B cell (primary cell): Measurements from ENCODE around the gene CSMD2. TPM values are rescaled to one million over a fixed set of nuclear protein-coding genes. Genes with fewer than 3 reads are reported as not detected.

ENCODE experiments used
- ATAC-seq: fragments of 200-7000 bp; cut with Tn5 transposase; one replicate; pipeline ENCODE4 v1.10.0; 2021; ENCODE audit warnings: low read depth, mild to moderate bottlenecking, moderate number of reproducible peaks, moderate library complexity
- CTCF ChIA-PET: fragments of 350-600 bp; sonication (Branson Sonifier 250); formaldehyde crosslinking; loops from one replicate; lab custom pipeline; 2021; ENCODE audit warnings: antibody characterized with exemption, inconsistent platforms; lab: Charles Lee
- POLR2A ChIA-PET: fragments of 350-600 bp; sonication (Branson Sonifier 250); formaldehyde crosslinking; loops from one replicate; lab custom pipeline; 2021; ENCODE audit warnings: antibody characterized with exemption; lab: Charles Lee
- DNase-seq: peaks from one replicate; pipeline ENCODE4 v3.0.0; 2013
- H2AFZ ChIP-seq: 2 replicates; pipeline ENCODE4 v1.6.1; 2012; ENCODE audit warnings: mild to moderate bottlenecking, low read depth, low read length; ENCODE audit not compliant: insufficient read depth, poor library complexity, severe bottlenecking
- H3K27ac ChIP-seq, 2 donors: 1 replicate in 1 of 2; 2 replicates in 1 of 2; pipeline ENCODE4 v1.5.1; 2012 to 2013; ENCODE audit warnings: low read length in 2 of 2, mild to moderate bottlenecking in 2 of 2, moderate library complexity in 1 of 2
- H3K27me3 ChIP-seq, 4 experiments: fragments of 200-600 bp in 1 of 4; sonication (generic) in 1 of 4; replicated peaks in 1 of 4; 1 replicate in 2 of 4; 2 replicates in 2 of 4; pipeline versions ENCODE4 v1.6.1 to v1.7.0; 2013 to 2016; ENCODE audit warnings: low read length in 3 of 4, mild to moderate bottlenecking in 2 of 4, mixed read lengths in 1 of 4, moderate library complexity in 1 of 4; ENCODE audit not compliant: insufficient read depth in 4 of 4, control insufficient read depth in 3 of 4; ENCODE audit errors: control extremely low read depth in 1 of 4
- H3K36me3 ChIP-seq, 2 experiments: replicated peaks in 1 of 2; 1 replicate in 1 of 2; 2 replicates in 1 of 2; pipeline versions ENCODE4 v1.6.1 to v1.7.1; 2013; ENCODE audit warnings: low read length in 1 of 2; ENCODE audit not compliant: insufficient read depth in 2 of 2, control insufficient read depth in 1 of 2; ENCODE audit errors: control extremely low read depth in 1 of 2, extremely low read depth in 1 of 2
- H3K4me1 ChIP-seq, 2 donors: fragments of 200-600 bp in 1 of 2; sonication (generic) in 1 of 2; 1 replicate in 1 of 2; 2 replicates in 1 of 2; pipeline versions ENCODE4 v1.5.1 to v1.6.1; 2013 to 2017; ENCODE audit warnings: low read length in 2 of 2; ENCODE audit not compliant: control insufficient read depth in 2 of 2, insufficient read depth in 2 of 2
- H3K4me2 ChIP-seq: replicated peaks from 2 replicates; pipeline ENCODE3; 2012; ENCODE audit warnings: mild to moderate bottlenecking, low read depth, low read length; ENCODE audit not compliant: poor library complexity, severe bottlenecking
- H3K4me3 ChIP-seq, 5 experiments: fragments of 200-600 bp in 1 of 5; sonication (generic) in 1 of 5; 1 replicate in 3 of 5; 2 replicates in 2 of 5; pipeline versions ENCODE4 v1.5.1 to v1.7.0; 2011 to 2016; ENCODE audit warnings: low read length in 4 of 5, mild to moderate bottlenecking in 4 of 5, low read depth in 2 of 5, control low read depth in 1 of 5, moderate library complexity in 1 of 5; ENCODE audit not compliant: insufficient read depth in 1 of 5; ENCODE audit errors: control extremely low read depth in 1 of 5, extremely low read depth in 1 of 5
- H3K79me2 ChIP-seq: fragments of 200-600 bp; sonication (generic); one replicate; pipeline ENCODE4 v1.6.0; 2016; ENCODE audit warnings: low read length; ENCODE audit not compliant: control insufficient read depth, insufficient read depth
- H3K9ac ChIP-seq: fragments of 200-600 bp; sonication (generic); 2 replicates; pipeline ENCODE4 v1.6.1; 2017; ENCODE audit warnings: mild to moderate bottlenecking, low read length, moderate library complexity
- H3K9me3 ChIP-seq, 3 donors: one replicate each; pipeline versions ENCODE4 v1.6.1 to v1.7.1; 2013; ENCODE audit warnings: low read length in 2 of 3; ENCODE audit not compliant: control insufficient read depth in 2 of 3, insufficient read depth in 1 of 3; ENCODE audit errors: control extremely low read depth in 1 of 3
- H4K20me1 ChIP-seq: 2 replicates; pipeline ENCODE4 v1.6.0; 2012; ENCODE audit warnings: mild to moderate bottlenecking, low read length; ENCODE audit not compliant: insufficient read depth, control insufficient read depth, poor library complexity, severe bottlenecking
- H3K27ac Mint-ChIP-seq: one replicate; pipeline ENCODE4 v1.8.0; 2021; ENCODE audit warnings: mixed read lengths
- H3K27me3 Mint-ChIP-seq: one replicate; pipeline ENCODE4 v1.8.0; 2021; ENCODE audit warnings: mixed read lengths
- H3K4me1 Mint-ChIP-seq: one replicate; pipeline ENCODE4 v1.8.0; 2021; ENCODE audit warnings: mixed read lengths
- H3K4me3 Mint-ChIP-seq: one replicate; pipeline ENCODE4 v1.8.0; 2021; ENCODE audit warnings: mixed read lengths
- H3K9me3 Mint-ChIP-seq: one replicate; pipeline ENCODE4 v1.8.0; 2022; ENCODE audit warnings: mixed read lengths; ENCODE audit not compliant: insufficient read depth
- CTCF ChIP-seq: fragments of 200-600 bp; IDR thresholded peaks from one replicate; pipeline ENCODE4 v1.8.0; 2022; ENCODE audit warnings: antibody characterized with exemption, mild to moderate bottlenecking
- EZH2 ChIP-seq: IDR thresholded peaks from 2 replicates; pipeline ENCODE4 v1.6.1; 2012; ENCODE audit warnings: borderline replicate concordance, low read depth, mild to moderate bottlenecking, moderate library complexity, low read length; ENCODE audit not compliant: insufficient read depth, poor library complexity, severe bottlenecking
- WGBS: methylation state at CpG from one replicate; pipeline ENCODE4 v1.1.5; 2013; ENCODE audit warnings: missing lambda C conversion rate; ENCODE audit not compliant: insufficient coverage; 5-methylcytosine and 5-hydroxymethylcytosine counted together
- intact Hi-C: fragments of 100-400 bp; cut with micrococcal nuclease; formaldehyde crosslinking; loops from one replicate; pipeline ENCODE4 v1.10.0; 2022
- polyA plus RNA-seq: library from polyadenylated mRNA; depleted of rRNA; stranded (reverse); fragments of >200 nt; gene quantifications from 2 replicates; pipeline ENCODE4 v1.2.3, GENCODE V29; 2012
- total RNA-seq, 2 donors: library from RNA; stranded (reverse); fragments of 120-200 nt in 1 of 2; gene quantifications; 1 replicate in 1 of 2; 2 replicates in 1 of 2; pipeline versions ENCODE4 v1.2.3 to v1.2.4, GENCODE V29; 2013 to 2022

Gene CSMD2
- total and polyA plus RNA-seq, 2 donors (not counting 1 experiment from before 2014, with no cell fraction given): not detected

GRCh38 chr1:33975961-33976360 is 189.1 kb downstream of the CSMD2 start:
- Histone ChIP-seq H3K79me2 (no peaks in the 10 kb centered on the region), H3K27me3 (peaks cover 0 to 4% (median 0%) of the 10 kb centered on the region in 4 experiments), H3K4me1 (no peaks in the 10 kb centered on the region), H4K20me1 (no peaks in the 10 kb centered on the region), H3K9ac (no peak overlapping the region), H3K4me3 (no peak overlapping the region), H2AFZ (no peak overlapping the region), H3K9me3 (peaks cover 0 to 3% (median 0%) of the 10 kb centered on the region in 3 donors), H3K4me2 (no peak overlapping the region), H3K36me3 (no peaks in the 10 kb centered on the region), H3K27ac (no peak overlapping the region)
- DNase-seq: no peak
- TF ChIP-seq CTCF: no peak
- TF ChIP-seq EZH2: no peak
- Mint-ChIP-seq H3K4me3 (no peak overlapping the region), H3K27ac (no peak overlapping the region), H3K27me3 (peaks cover 14% of the 10 kb centered on the region), H3K4me1 (no peaks in the 10 kb centered on the region), H3K9me3 (no peaks in the 10 kb centered on the region)
- CTCF ChIA-PET: no interaction called here
- POLR2A ChIA-PET: no interaction called here
- intact Hi-C loops: no loop called here
- no peak for ATAC-seq
- 96% methylated on average over 2 of the region's 3 CpGs for WGBS

GRCh38 chr1:33973799-33974545 is 191.1 kb downstream of the CSMD2 start:
- H3K4me3 ChIP-seq: no peak overlapping the region
- H3K27ac ChIP-seq: no peak overlapping the region
- H3K79me2 ChIP-seq: no peaks in the 10 kb centered on the region
- H2AFZ ChIP-seq: no peak overlapping the region
- H3K4me2 ChIP-seq: no peak overlapping the region
- Mint-ChIP-seq H3K4me1 (no peaks in the 10 kb centered on the region), H3K27me3 (peaks cover 14% of the 10 kb centered on the region), H3K4me3 (no peak overlapping the region), H3K27ac (no peak overlapping the region), H3K9me3 (no peaks in the 10 kb centered on the region)
- no peak for ATAC-seq
- no peak overlapping the region for H3K9ac ChIP-seq
- intact Hi-C loops: no loop called here
- POLR2A ChIA-PET: no interaction called here
- no peak for DNase-seq
- no peaks in the 10 kb centered on the region for H3K36me3 ChIP-seq
- H3K4me1 ChIP-seq: no peaks in the 10 kb centered on the region
- WGBS: 82% methylated on average over 7 of the region's 8 CpGs
- no peak for TF ChIP-seq EZH2
- no peak for TF ChIP-seq CTCF
- peaks cover 0 to 4% (median 0%) of the 10 kb centered on the region in 4 experiments for H3K27me3 ChIP-seq
- CTCF ChIA-PET: interaction anchor here (0.7 kb wide), 1 partner anchor 11 kb away, joined by 3 read pairs; no protein-coding TSS in a partner anchor
- H4K20me1 ChIP-seq: no peaks in the 10 kb centered on the region
- H3K9me3 ChIP-seq: peaks cover 0 to 3% (median 0%) of the 10 kb centered on the region in 3 donors
